Right renal pelvis (tissue), 4 donors: ENCODE data around the gene NRROS. TPM values are rescaled to one million over a fixed set of nuclear protein-coding genes. Genes with fewer than 3 reads are reported as not detected.
"Not testable (repeated sequence)": the region's sequence is repeated elsewhere in the genome, so short reads cannot be mapped to it uniquely, and the experiment has no call there.

ENCODE experiments used
- DNase-seq, 4 donors: peaks; one replicate each; pipeline ENCODE4 v3.0.0-alpha.2; 2013; ENCODE audit warnings: low read depth in 4 of 4, low spot score in 3 of 4, missing footprints in 1 of 4
- polyA plus RNA-seq, 4 donors: library from polyadenylated mRNA; unstranded; fragments of 120-200 nt; gene quantifications; one replicate each; pipeline ENCODE4 v1.2.1, GENCODE V29; 2013; ENCODE audit not compliant: insufficient read length in 4 of 4

The NRROS gene
- polyA plus RNA-seq, 4 donors, result 3.2 to 4.2 (median 3.5) TPM

DNA sequence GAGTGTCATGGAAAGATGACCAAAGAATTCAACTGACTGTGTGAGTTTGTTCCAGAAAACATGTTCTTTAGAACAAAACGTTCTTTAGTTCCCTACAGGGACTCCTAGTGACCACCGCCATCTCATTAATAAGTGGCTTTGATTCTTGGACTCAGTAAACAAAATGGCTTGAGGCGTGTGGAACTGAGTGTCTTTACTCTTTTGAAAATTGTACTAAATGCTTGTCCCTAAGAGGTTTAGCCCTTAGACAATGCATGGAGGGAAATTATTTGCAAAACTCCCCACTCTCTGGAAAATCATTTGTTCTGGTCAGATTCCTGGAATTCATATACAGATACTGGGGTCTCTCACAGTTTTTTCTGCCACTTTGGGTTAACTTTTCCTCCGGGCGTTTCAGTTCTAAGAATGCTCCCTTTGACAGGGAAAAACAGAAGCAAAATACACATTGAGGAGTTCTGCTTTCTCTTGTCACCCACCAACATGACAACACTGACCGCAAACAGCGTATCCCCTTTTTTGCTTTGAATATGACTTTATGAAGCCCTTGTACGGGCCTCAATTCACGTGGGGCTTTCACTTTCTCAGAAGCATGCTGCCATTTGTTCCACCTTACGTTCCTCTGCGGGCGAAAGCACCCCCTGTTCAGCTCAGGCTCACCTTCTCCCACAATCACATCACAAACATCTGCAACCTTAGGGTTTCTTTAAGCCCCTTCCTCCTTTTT is 15.3 kb upstream of the NRROS start:
- no peak for DNase-seq

DNA sequence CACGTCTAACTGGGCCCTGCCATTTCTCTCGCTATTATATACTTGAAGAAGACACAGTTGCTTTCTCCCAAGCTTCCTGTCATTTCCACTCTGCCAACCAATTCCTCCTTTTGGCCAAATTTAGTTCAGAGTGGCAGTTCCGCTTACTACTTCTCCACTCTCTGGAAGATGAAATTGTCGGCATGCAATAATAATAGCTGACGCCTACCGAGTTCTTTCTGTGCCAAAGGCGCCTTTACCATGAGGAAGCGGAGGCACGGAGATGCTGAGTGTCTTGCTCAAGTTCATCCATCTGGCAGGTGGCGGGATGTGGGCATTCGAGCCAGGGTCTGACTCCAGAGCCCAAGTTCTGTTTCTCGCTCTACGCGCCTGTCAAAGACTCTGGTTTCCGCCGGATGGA is 14.6 kb upstream of the NRROS start:
- DNase-seq, result no peak

DNA sequence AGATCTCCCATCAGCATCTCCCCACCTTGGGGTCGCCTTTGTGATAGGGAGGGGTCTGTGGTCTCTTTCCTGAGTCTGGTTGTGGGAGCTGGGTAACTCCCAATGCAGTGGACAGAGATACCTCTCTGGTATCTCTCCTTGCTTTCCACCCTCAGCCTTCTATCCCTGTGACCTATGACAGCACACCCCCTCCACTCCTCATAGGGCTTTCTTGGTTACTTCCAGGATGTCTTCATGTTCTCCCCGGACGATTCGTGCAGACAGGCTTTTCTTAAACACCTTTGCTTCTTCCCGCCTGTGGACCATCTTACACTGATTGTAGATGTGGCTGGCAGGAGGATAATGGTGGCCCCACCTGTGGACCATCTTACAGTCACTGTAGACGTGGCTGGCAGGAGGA is 14.2 kb upstream of the NRROS start:
- DNase-seq, result no peak

DNA sequence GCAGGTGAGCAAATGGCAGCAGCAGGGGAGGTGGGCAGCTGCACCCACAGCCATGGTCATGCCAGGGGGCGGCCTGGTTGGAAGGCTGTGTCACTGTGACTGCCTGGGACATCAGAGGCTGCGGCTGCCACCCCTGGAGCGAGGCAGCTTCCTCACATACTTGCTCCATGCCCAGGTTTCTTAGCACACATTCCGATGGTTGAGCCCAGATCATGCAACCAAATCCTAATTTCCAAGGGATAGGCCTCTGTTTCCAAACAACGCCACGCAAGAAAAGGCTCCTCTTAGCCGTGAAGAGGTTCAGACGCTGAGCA is 11.6 kb upstream of the NRROS start:
- no peak for DNase-seq

DNA sequence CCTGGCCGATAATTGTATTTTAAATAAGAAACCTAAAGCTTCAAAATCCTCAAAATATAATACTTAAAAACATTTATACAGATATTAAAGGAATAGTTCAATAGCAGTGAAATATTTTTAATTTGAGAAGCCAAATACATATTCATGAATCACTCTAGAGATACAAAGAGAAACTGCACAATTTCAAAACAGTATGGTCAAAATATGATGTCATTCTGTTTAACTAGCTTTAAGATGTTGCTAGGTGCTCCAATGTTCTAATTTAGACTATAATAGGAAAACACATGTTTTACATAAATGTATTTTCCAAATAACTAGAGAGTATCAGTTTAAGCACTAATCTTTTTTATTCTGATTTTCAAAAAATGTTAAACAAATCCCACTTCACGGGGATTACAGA is 10.3 kb upstream of the NRROS start:
- DNase-seq, result no peak

DNA sequence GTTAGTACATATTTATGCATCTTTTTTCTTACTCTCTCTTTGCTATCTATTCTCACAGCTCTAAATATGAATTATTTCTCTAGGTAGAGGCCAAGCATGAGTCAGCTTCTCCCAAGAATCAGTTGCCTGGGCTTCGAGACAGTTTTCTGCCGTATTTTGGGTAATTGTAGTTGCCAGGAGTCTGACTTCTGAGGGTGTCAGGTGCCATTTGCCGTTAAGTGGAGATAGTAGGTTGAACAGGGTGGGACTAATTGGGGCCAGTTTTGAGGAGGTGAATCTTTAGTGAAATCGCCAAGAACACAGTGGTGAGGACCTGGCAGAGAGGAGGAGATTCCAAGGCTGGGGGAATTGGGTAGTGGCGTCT is 7.8 kb upstream of the NRROS start:
- DNase-seq, result no peak

DNA sequence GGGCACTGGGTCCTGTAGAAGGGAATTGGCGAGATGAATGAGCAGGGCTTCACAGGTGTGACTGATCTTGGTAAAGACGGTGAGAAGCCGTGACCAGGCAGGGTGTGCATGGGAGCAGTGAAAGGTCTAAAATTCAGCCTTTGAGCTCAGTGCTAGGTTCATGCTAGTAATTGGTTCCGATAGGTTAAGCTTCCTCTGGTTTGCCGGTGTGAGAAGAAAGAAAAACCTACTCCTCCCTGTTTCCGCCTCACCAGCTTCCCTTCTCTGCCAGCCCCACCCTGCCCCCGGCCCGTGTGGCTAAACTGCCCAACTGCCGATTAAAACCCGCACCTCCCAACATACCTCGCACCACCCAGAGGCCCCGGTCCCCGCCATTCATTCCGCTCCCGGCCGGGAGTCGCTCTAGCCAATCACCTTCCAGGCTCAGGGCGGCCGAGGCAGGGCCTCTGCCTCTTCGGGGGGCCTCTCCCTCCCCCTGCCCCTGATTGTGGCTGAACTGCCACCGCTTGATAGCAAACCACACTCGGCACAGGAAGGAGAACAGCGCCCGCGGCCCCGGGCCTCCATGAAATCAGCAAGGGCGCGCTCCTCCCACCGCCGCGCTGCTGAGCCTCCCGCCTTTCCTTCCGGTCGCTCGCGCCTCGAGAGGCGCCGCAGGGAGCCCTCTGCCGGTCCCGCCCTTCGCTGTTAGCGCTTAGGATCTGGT is 7.3 kb upstream of the NRROS start:
- peak; percentile 62 to 69 (median 64) for DNase-seq

DNA sequence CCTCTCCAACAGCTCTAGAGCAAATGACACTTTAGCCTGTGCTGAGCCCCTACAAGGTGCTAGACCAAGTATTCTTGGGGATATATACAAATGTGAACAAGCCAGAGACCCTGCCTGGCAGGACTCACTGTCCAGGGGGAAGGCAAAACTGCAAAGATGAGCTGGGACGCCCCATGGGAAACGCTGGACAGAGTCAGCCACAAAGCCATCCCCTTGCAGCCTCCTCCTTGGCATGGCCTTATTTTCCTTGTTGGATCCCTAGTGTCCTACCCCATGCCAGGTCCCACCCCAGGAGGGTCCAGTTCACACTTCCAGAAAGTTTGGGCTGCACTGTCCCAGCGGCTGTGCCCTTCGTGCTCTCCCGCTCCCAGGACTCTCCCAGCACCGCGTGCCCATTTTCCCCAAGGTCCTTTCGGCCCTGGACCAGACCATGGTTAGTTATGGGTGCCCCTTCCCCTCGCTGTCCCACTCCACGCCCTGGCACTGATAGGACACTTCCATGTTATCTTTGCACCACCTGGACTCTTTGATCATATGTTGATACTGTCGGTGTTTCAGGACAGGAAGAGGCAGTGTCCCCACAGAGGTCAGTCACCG is 5.8 kb upstream of the NRROS start:
- no peak for DNase-seq

DNA sequence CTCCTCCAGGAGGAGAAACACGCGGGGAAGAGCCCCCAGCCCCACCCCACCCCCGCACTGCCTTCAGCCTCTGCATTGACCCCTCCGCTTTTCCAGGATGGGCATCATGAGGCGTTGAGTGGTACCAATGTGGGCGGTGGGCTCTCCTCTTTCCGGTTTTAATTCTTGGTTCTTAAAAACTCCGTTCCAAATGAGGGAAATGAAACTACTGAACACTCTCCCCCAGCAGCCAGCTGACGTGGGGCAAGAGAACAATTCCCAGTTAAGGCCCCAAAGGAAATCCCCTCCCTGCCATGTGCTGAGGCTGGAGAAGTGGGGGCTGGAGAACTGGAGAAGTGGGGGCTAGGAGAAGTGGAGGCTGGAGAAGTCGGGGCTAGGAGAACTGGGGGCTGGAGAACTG is 5.3 kb upstream of the NRROS start:
- no peak for DNase-seq

DNA sequence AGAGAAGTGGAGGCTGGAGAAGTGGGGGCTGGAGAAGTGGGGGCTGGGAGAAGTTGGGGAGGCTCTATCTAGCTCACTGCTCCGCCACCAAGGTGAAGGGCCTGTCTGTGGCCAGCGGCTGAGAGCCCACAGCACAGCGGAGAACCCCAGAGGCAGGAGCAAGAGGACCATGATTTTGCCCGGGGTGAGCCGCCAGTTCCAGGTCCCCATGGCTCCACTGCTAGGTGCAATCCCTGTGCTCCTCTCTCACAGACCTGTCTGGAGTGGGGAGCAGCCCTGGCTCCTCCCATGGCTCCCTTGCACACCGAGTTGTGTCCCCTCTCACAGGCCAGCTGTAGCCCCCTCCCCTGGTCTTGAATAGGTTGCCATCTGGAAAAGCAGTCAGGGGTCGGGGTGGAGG is 4.7 kb upstream of the NRROS start:
- no peak for DNase-seq

DNA sequence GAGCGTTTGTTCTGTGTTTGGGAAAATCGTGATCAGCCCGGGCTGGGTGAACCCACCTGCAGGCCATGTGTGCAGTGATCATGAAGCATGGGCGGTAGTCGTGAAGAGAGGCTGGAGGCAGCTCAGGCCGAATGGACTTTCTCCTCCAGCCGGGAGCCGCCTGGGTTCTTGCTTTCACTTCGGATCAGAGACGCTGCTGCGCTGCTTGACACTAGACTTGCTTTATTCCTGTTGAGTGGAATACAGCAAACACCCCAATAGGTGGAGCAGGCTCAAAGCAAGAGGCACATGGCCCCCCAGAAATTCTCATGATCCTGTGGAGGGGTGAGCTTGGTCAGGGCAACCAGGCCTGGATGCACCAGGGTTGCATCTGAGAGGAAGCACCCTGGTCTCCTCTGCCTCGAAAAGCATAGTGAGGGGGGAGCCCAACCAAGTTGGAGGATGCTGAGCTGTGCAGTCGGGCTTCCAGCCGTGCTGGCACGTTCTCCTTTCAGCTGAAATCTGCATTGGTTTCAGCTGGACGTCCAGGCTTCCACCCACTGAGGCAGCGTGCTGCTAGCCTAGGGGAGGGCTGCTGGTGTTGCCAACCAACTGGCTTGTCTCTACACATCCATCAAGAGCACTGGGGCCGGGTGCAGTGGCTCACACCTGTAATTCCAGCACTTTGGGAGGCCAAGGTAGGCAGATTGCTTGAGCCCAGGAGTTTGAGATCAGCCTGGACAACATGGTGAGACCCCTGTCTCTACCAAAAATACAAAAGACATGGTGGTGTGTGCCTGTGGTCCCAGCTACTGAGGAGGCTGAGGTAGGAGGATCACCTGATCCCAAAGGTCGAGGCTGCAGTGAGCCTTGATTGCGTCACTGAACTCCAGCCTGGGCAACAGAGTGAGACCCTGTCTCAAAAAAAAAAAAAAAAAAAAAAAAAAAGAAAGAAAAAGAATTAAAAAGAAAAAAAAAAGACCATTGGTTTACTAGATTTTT is 2.8 kb upstream of the NRROS start:
- no peak for DNase-seq

DNA sequence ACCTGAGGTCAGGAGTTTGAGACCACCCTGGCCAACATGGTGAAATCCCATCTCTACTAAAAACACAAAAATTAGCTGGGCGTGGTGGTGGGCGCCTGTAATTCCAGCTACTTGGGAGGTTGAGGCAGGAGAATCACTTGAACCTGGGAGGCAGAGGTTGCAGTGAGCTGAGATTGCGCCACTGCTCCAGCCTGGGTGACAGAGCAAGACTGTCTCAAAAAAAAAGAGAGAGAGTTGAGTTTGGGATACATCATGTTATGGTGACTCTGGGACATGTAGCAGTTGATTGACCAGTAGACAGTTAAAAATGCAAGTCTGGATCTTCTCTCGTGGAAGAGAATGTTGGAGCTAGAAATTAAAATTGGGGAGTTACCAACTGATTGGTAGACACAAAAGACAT is 1.6 kb upstream of the NRROS start:
- DNase-seq, result not testable (repeated sequence)

DNA sequence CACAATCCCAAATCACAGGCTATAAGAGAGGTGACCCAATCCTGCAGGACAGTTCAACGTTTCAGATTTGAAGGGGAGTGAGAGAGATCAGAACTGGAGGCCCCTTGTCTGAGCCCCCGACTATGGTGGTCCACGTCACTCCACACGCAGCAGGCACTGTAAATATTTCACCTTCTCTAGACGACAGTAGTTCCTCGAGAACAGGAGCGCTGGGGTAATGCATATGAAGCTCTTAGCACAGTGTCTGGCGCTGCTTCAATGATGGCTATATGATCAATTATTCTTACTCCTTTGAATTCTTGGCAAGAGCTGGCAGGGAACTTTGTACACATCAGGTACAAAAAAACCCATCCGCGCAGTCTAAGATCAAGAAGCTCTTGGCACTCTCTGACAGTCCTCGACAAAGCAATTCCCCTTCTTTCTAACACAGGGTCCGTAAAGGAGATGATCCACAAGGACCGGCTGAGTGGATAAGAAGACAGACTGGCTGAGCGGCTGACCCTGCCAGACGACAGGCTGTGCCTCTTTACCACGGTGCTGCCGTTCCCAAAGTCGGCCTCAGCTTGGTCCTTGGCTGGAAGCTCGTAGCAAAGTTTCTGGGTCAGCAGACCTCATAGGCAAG is 522 bp upstream of the NRROS start:
- no peak for DNase-seq

DNA sequence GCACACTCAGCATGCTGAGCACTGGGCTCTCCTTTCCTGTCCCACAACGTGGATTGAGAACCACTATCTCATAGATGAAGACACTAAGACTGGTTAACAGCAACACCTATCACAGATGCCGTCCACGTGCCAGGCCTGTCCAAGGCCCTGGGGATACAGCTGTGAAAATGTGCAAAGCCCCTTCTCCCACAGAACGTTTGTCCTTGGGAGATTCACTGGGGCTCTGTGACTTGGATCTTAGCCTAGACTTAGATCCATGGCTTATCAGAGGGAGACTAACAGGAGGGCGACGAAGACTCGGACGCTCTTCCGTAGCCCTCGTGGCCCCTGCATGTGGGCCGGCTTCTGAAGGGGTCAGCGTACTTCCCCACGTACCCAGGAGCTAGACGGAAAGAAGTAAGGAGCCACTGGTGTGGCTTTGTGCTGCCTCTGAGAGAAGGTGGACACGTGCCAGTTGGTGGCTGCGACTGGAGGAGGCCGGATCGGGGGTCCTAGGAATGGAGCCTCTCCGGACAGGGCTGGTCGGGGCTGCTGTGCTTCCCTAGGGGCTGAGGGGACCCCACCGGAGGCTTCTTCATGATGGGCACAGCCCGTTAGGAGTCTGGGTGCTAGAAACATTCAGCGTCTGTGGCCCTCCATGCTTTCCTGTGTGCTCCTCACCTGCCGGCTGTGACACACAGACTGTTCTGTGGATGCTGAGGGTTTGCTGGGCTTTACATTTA is 964 bp downstream of the NRROS start:
- no peak for DNase-seq

DNA sequence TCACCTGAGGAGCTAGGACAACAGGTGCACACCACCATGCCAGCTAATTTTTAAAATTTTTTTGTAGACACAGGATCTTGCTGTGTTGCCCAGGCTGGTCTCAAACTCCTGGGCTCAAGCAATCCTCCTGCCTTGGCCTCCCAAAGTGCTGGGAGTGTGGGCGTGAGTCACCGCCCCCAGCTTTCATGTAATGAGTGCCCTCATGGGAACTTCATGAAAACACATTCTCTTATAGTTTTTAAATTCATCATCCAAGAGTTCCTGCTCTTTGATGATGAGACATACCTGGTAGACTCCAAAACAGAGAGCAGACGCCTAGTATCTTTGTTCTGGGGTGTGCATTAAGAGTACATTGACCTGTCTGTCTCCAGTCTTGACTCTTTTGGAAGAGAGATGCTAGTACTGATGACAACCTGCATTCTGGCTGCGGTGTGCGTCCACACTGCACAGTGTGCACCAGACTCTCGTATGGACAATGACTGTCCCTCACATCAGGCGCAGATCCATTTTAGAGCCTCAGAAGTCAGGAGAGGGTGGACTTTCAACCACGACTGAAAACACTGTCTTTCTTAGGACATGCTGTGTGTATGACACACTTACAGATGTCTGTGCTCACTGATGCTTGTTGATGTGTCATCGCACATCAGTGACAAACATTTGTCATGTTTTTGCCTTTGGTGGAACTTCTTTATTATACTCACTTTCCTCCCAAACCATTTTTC is 2.0 kb downstream of the NRROS start:
- DNase-seq, result no peak

DNA sequence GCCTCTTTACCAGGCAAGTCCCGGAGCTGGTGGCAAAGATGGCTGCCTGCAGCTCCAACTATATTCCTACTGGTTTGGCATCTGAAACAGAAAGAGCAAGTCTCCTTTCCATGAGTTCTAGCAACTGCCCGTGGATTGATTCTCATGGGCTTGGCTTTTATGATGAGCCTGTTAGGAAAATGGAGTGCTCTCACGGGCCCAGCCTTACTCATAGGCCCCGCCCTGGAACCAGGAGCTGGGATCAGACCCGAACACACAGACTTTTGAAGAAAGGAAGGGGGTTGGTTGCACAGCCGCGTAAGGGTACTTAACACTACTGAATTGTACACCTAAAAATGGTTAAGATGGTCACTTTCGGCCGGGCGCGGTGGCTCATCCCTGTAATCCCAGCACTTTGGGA is 2.9 kb downstream of the NRROS start:
- DNase-seq, result no peak

DNA sequence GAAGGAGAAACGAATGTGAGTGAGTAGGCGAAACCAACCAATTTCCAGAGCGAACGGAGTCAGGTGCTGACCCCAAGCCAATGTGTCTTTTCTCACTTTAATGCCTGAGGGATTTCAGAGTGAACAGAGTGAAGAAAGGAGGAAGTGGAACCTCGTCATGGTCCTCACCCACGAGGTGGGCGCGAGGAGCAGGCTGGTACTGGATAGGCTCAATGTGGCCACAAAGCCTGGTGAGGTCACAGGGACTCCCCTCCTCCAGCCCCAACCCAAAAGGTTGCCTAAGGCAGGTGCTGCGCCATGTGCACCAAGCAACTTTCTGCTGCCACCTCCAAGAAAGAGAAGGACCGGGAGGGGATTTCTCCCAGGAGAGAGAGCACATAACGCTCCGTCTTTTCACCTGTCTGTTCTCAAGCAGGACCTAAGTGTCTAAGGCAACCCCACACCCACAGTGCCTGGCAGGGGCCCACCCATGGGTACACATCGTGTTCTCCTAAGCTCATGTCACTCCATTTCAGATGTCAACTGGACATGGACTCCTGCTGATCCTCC is 3.8 kb downstream of the NRROS start:
- DNase-seq, result no peak

DNA sequence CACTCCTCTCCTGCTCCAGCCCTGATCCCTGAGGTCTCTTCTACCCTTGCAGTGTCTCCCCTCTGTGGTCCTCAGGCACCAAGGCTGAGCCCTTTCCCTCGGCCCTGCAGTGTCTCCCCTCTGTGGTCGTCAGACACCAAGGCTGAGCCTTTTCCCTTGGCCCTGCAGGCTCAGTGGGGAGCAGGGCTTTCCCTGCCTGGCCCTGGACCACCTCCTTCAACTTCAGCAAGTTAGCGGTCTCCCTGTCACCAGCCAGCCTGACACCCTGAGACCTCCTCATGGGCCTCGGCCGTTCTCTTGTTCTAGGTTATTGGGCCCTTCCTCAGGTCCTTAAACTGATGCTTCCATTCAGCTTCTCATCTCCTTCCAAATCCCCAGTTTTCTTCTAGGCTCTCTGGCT is 4.3 kb downstream of the NRROS start:
- DNase-seq, result no peak

DNA sequence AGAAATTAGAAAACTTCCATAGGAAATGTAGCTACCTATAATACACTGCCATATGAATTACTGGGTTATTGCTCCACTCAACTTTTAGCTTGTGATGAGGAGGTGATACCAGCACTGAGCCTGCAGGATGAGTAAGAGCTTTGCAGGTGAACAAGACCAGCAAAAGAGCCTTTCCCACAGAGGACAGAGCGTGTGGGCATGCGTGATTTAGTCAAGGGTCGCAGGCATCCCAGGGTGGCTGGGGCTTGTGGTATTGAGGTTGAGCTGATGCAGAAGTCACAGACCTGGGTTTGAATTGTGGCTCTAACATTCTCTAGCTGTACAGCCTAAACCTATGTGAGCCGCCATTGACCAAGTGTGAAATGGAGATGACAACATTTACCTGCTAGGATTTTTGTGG is 5.6 kb downstream of the NRROS start:
- DNase-seq, result no peak
